ENCODE results near the gene HCLS1.
"Not testable (repeated sequence)": the region's sequence is repeated elsewhere in the genome, so short reads cannot be mapped to it uniquely, and the experiment has no call there.

Gene HCLS1, protein sequence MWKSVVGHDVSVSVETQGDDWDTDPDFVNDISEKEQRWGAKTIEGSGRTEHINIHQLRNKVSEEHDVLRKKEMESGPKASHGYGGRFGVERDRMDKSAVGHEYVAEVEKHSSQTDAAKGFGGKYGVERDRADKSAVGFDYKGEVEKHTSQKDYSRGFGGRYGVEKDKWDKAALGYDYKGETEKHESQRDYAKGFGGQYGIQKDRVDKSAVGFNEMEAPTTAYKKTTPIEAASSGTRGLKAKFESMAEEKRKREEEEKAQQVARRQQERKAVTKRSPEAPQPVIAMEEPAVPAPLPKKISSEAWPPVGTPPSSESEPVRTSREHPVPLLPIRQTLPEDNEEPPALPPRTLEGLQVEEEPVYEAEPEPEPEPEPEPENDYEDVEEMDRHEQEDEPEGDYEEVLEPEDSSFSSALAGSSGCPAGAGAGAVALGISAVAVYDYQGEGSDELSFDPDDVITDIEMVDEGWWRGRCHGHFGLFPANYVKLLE

DNA sequence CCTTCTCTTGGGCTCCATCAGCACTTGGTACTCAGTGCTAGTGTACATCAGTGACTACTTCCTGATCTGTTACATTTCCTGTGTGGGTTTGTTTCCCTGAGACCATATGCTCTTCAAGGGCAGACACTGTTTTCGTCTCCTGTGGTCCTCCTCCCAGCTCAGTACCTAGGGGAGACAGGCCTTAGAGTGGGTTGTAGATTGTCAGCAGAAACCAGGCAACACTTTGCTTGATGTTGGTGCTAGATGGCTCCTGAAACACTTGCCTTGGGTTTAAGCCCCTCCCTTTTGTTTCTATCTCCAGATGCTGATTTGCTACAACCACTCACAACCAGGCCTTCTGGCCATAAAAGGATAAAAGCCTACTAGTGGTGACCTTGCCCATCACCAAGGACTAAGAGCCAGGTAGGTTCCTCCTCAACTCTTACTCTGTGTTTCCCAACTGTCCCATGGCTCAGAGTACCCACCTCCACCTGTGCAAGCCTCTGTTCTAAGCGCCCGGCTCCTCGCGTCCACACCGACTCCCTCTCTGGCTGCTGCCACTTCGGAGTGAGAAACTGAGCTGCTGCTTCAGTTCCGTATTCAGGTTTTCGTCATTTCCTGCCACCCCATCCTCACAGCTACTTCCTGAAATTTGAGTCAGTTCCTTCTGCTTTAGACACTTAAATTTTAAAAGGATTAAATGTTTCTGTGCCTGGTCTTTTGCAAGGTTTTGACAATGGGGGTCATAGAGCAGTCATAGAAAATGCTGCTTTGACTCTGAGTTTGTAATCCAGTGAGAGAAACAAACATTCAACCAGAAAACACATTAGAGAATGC lies at the start of gene HCLS1:
Gene HCLS1 (minus strand): TSS at position 548 of the 816 bp plus-strand sequence. CDS start 2,556 bp downstream, outside the sequence.
- FAIRE-seq, result no peak

DNA sequence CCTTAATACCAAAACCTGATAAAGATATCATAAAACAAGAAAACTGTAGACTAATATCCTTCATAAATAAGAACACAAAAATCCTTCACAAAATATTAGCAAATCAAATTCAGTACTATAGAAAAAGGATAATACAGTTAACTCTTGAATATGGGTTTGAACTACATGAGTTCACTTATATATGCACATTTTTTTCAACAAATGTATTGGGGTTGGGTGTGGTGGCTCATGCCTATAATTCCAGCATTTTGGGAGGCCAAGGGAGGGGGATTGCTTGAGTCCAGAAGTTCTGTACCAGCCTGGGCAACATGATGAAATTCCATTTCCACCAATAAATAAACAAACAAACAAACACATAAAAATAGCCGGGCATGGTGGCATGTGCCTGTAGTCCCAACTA lies 49.6 kb upstream of the HCLS1 start:
- no peak for FAIRE-seq

GRCh38 chr3:121707531-121708273 lies 47.0 kb upstream of the HCLS1 start:
- no peak for FAIRE-seq

- FAIRE-seq, result no peak
Observed at GRCh38 chr3:121705541-121705940, 44.8 kb upstream of the HCLS1 start.

- peak; percentile 39 for FAIRE-seq
Observed at GRCh38 chr3:121703973-121704372, 43.3 kb upstream of the HCLS1 start.

- FAIRE-seq, result no peak
Observed at GRCh38 chr3:121698901-121699300, 38.2 kb upstream of the HCLS1 start.

- FAIRE-seq, result no peak
Observed at GRCh38 chr3:121698476-121698875, 37.8 kb upstream of the HCLS1 start.

DNA sequence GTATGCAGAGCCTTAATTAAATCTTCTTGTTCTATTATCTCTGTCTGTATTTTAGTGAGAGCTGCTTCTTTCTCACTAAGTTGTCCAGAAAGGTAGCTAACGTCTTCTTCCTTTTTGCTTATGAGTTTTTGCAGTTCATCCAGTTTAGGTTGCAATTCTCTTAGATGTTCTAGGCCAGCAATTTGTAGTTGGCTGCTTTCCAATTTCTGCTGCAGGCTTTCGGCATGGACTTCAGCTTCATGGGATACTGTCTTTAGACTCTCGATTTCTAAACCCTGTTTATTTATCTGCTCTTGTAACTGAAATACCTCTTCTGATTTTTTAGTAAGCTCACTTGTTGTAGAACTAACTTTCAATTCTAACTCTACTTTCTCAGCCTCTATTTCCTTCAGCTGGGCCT lies 35.5 kb upstream of the HCLS1 start:
- no peak for FAIRE-seq

- no peak for FAIRE-seq
Observed at GRCh38 chr3:121692010-121692699, 31.5 kb upstream of the HCLS1 start.

DNA sequence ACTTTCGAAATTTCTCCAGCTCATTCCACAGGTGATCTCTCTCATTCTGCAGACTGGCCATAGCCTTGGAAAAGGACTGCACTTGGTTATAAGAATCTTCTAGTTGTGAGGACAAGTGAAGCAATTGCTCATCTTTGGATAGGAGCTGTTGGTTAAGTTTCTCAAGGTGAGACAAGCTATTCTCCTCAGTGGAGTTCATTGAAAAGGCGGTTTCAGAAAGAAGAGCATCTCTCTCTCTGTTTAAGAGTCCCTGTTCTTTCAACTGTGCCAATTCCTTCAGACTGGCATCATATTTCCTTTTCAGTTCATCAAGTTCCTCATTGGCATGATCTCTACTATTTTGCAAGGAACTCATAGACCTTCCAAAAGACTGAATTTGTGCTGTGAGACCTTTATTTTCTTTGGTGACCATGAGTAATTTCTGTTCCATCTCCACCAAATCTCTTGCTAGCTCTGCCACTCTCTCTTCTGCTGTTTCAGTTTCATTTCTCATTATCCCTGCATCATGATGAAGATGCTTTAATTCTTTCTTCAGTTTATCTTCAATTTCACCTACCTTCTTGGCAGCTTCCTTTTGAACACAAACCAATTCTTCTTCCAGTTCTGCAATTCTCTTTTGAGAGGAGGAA lies 30.2 kb upstream of the HCLS1 start:
- no peak for FAIRE-seq

- FAIRE-seq, result not testable (repeated sequence)
Observed at GRCh38 chr3:121688747-121689146, 28.0 kb upstream of the HCLS1 start.

DNA sequence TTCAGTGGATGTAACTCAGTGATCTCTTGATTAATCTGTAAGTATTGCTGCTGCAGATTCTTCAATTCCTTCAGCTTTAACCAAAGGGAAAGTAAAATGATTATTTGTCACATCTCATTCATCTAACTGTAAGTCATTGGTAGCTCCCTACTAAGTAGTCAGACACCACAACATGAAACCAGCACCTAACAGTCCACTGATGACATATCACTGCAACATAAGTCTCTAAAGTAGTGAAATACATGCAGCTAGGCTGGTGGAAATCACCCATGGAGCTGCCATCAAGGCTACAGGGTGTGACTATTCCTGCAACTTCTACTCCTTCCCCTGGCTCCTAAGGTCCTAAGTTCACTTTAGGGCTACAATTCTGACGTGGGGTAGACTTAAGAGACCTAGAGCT lies 21.1 kb upstream of the HCLS1 start:
- FAIRE-seq, result no peak

DNA sequence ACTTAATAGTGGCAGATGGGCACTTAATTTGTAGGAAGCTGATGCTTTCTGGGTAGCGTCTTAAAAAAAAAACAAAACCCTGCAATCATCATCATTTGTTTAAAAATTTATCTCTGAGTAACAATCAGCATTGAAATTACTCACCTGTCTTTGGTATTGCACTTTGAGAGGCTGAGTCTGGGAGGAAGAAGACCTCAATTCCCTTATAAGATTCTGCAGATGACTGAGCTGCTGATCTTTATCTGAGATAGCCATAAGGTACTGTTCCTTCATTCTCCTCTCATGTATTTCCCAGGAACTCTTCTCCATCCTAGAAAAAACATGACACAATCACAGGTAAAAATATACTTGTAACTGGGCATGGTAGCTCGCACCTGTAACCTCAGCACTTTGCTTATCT lies 16.4 kb upstream of the HCLS1 start:
- FAIRE-seq, result no peak

- no peak for FAIRE-seq
Observed at GRCh38 chr3:121670676-121671075, 10.0 kb upstream of the HCLS1 start.

- no peak for FAIRE-seq
Observed at GRCh38 chr3:121667333-121667732, 6.6 kb upstream of the HCLS1 start.

GRCh38 chr3:121665488-121665887 lies 4.8 kb upstream of the HCLS1 start:
- no peak for FAIRE-seq

DNA sequence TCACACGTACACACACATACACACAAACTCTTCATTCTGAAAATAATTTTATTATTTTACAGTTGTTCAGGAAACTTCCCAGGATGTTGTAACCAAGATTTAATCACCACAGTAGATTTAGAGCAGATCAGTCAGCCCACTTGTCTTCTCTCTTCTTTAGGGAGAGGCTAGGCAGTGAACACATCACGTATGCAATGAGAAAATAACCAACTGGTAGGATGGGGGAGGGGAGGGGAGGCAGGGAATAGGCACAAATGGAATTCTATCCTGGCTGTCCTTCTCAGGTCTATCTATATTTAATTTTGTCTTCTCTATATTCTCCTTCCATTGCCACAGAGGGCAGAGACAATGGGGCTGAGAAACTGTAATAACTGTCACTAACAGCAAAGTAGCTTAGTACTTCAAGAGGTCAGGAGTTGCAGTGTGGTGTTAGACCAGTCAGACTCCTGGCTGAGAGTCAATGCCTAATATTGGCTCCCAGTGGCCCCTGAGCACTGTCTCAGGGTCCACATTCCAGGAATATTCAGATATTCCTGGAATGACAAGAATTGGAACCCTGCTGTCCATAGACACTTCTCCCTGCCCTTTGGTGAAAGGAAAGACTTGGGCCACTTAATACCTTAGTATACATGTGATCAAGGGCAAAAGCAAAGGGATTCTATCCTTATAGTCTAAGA lies 2.6 kb upstream of the HCLS1 start:
- FAIRE-seq, result no peak

DNA sequence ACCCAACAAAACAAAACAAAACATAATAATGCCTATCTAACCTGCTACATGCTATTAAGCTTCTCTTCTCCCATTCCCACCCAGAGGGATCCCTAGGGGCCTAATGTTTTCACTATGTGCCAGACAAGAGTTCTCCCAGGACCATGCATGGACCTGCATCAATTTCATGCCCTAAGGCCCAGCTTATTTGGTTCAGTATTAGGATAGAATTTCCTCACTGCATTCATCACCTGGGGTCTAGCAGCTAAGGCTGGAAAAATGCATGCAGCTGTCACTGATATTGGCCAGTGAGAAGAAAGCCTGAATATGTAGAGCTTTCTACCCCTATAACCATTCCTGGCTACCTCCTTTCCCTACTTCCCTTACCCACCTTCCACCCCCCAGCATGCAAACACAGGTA lies 2.0 kb upstream of the HCLS1 start:
- no peak for FAIRE-seq

- no peak for FAIRE-seq
Observed at GRCh38 chr3:121661376-121661775, 673 bp upstream of the HCLS1 start.

- FAIRE-seq, result no peak
Observed at GRCh38 chr3:121659586-121659985, 1.1 kb downstream of the HCLS1 start.

GRCh38 chr3:121658716-121659435 lies 1.8 kb downstream of the HCLS1 start:
- no peak for FAIRE-seq
